NCI-H1048 (cell line): Measurements from ENCODE around the gene ACOT12.
"Not testable (repeated sequence)": the region's sequence is repeated elsewhere in the genome, so short reads cannot be mapped to it uniquely, and the experiment has no call there.

Experiments
- DNase-seq: peaks from one replicate; lab custom pipeline; 2025; lab: John Stamatoyannopoulos, UW

The ACOT12 gene

GRCh38 chr5:81393783-81394718, at the start of gene ACOT12:
ACOT12 (minus strand) TSS chr5:81394134; CDS start chr5:81394114, 20 bp downstream.
- no peak for DNase-seq

GRCh38 chr5:81435023-81435422, 41.1 kb upstream of the ACOT12 start:
- no peak for DNase-seq

- DNase-seq = no peak
These were observed 36.1 kb upstream of the ACOT12 start for GRCh38 chr5:81429985-81430384.

- no peak for DNase-seq
These were observed 35.4 kb upstream of the ACOT12 start for GRCh38 chr5:81429363-81429762.

- no peak for DNase-seq
These were observed 34.9 kb upstream of the ACOT12 start for GRCh38 chr5:81428861-81429260.

GRCh38 chr5:81428446-81428845, 34.5 kb upstream of the ACOT12 start:
- DNase-seq = no peak

GRCh38 chr5:81427566-81427965, 33.6 kb upstream of the ACOT12 start:
- no peak for DNase-seq

GRCh38 chr5:81426359-81427030, 32.6 kb upstream of the ACOT12 start:
- DNase-seq = no peak

GRCh38 chr5:81425569-81425968, 31.6 kb upstream of the ACOT12 start:
- no peak for DNase-seq

GRCh38 chr5:81424728-81425127, 30.8 kb upstream of the ACOT12 start:
- no peak for DNase-seq

GRCh38 chr5:81422671-81423070, 28.7 kb upstream of the ACOT12 start:
- DNase-seq = no peak

- DNase-seq = no peak
These were observed 26.2 kb upstream of the ACOT12 start for GRCh38 chr5:81420039-81420667.

GRCh38 chr5:81418606-81419005, 24.7 kb upstream of the ACOT12 start:
- DNase-seq = no peak

- DNase-seq = no peak
These were observed 23.1 kb upstream of the ACOT12 start for GRCh38 chr5:81417052-81417451.

GRCh38 chr5:81409896-81410295, 16.0 kb upstream of the ACOT12 start:
- no peak for DNase-seq

GRCh38 chr5:81409361-81409760, 15.4 kb upstream of the ACOT12 start:
- no peak for DNase-seq

- no peak for DNase-seq
These were observed 14.6 kb upstream of the ACOT12 start for GRCh38 chr5:81408496-81408895.

GRCh38 chr5:81407811-81408210, 13.9 kb upstream of the ACOT12 start:
- DNase-seq = not testable (repeated sequence)

GRCh38 chr5:81405126-81405891, 11.4 kb upstream of the ACOT12 start:
- no peak for DNase-seq

- DNase-seq = no peak
These were observed 8.4 kb upstream of the ACOT12 start for GRCh38 chr5:81402192-81402930.

- DNase-seq = no peak
These were observed 7.3 kb upstream of the ACOT12 start for GRCh38 chr5:81401266-81401665.
